AML-193 (cell line): ENCODE measurements around the gene PTAFR.

Source experiments
- DNase-seq, 2 experiments: peaks; one replicate each; lab custom pipeline; 2025; lab: John Stamatoyannopoulos, UW

Gene PTAFR

DNA sequence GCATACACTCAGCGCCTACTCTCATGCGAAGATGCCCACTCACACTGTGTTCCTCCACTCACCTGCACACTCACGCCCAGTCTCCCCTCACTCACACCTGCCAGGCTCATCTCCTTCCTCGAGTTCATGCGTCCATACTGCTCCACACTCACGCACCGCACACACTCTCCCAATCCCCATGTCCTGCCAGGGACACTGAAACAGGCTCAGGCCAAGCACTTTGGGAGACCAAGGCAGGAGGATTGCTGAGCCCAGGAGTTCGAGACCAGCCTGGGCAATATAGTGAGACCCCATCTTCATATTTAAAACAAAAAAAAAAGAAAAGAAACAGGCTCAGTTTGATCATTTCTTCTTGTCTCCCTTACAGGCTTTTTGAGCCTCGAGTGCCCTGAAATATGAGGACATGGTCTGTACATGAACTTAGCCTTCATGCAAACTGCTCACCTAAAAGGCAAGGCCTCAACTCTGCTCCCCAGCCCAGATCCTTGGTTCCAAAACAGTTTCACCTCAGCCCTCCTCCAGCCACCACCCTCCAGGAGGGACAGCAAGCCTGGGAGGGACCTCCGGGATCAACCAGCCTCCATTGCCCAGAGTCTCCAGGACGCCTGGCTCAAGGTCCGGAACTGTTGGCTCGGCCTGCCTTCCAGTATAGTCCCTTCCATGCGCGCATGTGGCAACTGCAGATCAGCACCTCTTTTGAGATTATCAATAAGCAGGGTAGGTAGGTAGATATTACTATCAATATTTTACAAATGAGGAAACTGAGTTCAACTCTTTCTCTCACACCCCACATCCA is 2.4 kb upstream of the PTAFR start:
- no peak for DNase-seq

DNA sequence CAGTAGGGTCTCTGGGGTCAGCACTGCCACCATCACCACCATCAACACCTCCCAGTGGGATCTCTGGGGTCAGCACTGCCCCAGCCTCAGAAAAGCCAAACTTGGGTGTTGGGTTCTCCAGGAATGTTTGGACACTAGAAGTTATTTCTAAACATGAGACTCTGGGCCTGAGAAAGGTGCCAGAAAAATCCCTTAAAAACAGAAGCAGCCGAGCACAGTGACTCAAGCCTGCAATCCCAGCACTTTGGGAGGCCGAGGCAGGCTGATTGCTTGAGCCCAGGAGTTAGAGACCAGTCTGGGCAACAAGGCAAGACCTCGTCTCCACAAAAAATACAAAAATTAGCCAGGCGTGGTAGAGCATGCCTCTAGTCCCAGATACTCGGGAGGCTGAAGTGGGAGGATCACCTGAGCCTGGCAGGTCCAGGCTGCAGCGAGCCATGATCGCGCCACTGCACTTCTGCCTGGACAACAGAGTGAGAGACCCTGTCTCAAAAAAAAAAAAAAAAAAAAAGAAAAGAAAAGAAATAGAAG is 470 bp downstream of the PTAFR start:
- no peak for DNase-seq

DNA sequence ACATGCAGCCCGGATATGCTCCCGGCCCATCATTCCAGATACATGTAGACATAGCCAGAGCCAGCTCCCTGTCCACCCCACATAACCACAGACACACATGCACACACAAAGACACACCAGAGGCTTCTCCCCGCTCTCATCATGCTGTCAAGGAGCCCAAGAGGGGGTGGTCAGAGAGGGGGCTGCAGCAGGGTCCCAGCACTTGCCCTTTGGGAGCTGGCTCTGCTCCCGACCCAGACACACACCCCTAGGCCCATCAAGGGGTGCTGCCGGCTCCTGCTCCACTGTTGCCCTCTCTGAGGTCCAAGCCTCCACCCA is 2.6 kb downstream of the PTAFR start:
- no peak for DNase-seq

DNA sequence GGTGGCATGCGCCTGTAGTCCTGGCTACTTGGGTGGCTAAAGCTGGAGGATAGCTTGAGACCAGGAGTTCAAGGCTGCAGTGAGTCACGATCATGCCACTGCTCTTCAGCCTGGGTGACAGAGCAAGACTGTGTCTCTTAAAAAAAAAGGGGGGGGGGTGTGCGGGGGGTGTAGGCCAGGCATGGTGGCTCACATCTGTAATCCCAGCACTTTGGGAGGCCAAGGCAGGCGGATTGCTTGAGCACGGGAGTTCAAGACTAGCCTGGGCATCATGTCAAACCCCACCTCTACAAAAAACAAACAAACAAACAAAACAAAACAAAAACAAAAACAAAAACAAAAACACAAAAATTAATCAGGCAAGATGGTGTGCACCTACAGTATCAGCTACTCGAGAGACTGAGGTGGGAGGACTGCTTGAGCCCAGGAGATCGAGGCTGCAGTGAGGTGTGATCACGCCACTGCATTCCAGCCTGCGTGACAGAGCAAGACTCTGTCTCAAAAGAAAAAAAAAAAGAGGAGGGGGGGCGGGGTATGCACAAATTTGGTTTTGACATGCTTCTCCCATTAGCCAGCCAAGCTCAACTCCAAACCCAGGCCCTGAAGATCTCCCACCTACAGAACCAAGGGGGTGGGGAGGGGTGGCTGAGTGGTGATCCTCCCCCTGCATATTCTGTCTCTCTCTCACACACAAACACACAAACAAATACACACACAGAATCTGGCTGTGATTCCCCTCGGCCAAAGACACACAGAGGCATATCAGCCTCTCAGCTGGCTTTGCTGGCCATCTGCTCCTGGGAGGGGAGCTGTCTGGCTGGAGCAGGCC is 3.1 kb downstream of the PTAFR start:
- no peak for DNase-seq

DNA sequence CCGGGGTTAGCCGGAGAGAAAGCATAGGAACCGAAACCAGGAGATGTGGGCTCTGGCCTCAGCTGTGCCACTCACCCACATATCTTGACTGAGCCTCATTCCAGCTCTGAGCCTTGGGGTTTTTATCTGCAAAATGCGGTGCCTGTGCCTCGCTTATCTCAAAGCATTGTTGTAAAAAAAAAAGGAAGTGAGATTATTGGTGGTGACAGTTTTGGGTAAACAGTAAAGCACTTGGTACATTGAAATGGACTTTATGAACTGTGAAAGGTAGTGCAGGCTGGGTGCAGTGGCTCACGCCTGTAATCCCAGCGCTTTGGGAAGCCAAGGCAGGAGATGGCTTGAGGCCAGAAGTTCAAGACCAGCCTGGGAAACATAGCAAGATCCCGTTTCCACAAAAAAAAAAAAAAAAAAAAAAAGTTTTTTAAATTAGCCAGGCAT is 3.8 kb downstream of the PTAFR start:
- DNase-seq = peak; percentile 39 to 43

DNA sequence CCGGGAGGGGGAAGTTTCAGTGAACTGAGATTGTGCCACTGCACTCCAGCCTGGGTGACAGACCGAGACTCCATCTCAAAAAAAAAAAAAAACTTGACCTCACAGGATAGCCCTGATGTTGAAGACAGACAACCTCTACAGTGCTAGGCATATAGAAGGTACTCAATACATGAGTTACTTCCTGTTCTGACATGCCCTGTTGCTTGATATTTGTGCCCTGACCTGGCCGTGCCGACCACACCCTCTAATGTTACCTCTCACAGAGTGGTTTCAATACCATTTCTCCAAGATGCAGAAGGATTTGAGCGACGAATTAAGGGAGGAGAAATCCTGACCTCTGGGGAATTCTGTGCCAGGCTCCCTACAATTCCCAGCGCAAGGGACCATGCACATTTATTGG is 5.2 kb downstream of the PTAFR start:
- DNase-seq = no peak

DNA sequence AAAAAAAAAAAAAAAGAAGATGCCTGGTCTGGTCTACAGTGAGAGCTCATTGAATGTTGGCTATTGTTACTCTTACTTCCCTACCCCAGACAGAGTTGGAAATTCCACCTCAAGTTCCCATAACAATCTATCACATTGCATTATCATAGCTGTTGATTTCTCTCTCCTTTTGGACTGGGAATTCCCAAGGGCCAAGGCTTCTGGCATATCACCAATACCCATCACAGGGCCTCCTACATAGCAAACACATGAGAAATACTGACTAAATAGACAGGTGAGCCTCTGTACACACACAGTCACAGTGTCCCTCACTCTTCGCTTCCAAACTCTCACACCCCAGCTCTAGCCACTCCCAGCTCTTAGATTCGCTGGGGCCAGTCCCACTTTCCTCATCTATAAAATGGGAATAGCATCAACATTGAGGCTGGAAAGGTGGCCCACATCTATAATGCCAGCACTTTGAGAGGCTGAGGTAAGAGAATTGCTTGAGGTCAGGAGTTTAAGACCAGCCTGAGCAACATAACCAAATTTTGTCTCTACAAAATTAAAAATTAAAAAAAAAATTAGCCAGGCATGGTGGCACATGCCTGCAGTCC is 6.4 kb downstream of the PTAFR start:
- no peak for DNase-seq

DNA sequence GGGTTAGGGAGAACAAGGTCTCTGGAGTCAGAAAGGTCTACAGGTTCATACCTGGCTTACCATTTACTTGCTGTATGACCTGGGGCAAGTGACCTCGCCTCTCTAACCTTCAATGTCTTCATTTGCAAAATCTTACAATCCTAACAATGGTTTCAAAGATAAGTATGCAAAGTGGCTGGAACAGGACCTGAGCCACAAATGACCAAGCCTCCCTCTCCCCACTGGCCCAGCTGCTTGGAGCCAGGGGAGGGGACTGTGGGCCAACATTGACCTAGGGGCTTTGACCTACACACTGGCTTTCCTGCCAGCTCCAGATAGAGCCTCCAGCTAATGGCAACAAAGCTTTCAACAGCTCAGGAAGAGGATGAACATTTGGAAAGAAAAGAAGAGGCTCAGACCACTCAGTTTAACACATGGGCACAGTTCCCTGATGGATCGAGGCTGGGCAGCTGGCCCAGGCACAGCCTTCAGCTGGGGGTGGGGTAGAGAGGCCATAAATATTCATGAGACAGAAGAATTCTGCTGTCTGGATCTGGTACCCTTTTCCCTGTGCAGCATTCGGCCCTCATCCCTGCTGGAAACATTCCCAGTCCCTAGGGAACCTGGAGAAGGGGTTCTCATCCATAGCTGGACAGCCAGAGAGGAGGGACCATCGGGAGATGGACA is 12.9 kb downstream of the PTAFR start:
- DNase-seq = no peak

DNA sequence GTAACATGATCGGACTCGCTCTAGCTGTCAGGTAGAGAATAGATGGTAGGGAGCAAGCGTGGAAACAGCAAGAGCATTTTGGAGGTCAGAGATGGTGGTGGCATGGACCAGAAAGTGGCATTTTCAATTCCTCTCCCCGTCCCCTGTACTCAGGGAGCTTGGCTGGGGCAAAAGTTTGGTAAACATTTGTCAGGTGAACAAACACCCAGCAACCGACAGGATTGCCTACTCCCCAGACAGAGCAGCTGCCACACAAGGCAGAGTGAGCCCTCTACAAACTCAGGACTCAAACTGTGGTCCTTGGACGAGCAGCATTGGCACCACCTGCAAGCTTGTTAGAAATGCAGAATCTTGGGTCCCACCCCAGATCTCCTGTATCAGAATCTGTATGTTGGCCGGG is 14.3 kb downstream of the PTAFR start:
- no peak for DNase-seq

DNA sequence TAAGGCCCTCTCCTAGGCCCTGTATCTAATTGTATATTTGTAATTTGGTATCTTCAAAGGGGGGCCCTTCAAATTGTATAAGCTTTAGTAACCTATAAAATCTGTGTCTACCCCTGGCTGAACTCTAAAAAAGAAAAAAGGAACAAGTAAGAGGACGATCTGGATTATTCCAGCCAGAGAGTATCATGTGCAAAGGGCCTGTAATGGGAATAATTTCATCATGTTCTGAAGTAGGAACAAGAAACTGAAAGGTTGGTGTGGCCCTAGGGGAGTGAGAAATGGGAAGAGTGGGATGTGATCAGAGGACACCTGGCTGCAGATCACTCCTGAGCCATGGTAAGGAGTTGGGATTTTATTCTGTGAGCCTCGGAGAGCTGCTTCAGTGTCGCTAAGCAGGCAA is 14.7 kb downstream of the PTAFR start:
- no peak for DNase-seq

DNA sequence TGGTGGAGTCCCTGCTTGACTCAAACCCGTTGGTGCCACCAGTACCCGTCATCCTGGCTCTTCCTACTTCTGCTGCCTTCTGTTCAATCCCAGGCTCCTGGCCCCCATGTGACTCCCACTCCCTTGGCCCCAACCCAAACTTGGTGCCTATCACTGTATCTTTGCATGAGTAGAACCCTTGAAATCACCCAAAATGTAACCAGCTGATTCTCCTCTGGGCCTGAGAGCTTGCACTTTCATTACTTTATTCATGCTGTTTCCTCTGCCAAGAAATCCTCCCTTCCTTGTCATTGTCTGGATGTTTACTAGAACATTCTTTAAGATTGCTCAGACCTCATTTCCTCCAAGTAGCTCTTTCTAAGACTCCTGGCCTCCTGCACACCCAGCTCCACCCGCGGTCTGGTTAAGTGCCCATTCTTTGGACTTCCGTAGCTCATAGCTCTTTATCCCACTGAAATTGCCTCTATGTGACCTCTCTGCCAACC is 15.7 kb downstream of the PTAFR start:
- DNase-seq = no peak

DNA sequence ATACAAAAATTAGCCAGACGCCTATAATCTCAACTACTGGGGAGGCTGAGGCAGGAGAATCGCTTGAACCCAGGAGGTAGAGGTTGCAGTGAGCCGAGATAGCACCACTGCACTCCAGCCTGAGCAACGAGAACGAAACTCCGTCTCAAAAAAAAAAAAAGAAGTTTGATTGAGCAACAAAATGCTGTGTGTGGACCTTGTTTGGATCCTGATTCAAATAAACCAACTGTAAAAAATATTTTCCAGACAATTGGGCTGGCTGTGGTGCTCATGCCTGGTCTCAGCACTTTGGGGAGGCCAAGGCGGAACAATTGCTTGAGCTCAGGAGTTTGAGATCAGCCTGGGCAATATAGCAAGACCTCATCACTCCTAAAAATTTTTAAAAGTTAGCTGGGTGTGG is 16.8 kb downstream of the PTAFR start:
- DNase-seq = no peak

DNA sequence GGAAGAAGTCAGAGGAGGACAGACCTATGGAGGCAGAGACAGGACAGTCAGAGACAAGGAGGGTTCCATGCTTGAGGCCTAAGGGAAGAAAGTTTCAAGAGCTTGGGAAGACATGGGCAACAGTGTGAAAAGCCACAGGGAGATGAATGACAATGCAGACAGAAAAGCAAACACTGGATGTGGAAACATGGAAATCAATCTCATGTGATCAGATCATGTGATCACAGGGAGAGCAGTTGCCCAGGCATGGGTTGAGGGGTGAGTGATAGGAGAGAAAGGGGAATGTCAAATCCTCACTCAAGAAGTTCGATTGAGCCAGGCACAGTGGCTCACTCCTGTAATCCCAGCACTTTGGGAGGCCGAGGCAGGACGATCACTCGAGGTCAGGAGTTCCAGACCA is 17.2 kb downstream of the PTAFR start:
- DNase-seq = no peak

DNA sequence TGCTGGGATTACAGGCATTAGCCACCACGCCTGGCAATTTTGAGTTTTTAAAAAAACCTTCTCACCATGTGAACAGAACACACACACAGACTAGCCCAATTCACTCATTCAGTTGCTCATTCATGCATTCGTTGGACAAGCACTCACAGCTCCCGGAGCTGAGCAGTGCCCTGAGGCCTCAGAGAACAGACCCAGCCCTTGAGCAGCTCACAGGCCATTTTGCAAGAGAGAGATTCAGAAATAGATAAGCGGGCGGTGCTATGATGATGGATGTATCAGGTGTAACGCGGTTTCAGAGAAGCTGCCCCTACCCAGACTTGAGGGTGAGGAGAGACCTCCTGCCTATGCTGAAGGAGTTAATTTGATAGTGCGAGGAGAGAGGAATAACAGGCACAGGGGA is 18.6 kb downstream of the PTAFR start:
- DNase-seq = no peak

DNA sequence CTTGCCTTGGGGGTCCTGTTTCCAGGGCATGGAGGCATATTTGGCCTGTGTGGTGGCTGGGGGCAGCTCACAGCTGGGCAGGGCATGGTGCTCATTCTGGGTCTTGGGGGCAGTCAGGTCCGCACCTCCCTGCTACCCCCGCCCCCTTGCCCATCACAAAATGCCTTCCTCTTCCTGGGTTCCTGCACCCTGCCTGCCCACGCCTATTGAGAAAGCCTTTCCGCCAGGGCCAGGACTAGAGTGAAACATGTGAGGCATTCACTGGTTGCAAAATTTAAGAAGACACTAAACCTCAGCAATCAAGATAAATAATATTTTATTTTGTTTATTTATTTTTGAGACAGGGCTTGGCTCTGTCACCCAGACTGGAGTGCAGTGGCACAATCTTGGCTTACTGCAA is 19.7 kb downstream of the PTAFR start:
- peak; percentile 74 to 77 for DNase-seq

DNA sequence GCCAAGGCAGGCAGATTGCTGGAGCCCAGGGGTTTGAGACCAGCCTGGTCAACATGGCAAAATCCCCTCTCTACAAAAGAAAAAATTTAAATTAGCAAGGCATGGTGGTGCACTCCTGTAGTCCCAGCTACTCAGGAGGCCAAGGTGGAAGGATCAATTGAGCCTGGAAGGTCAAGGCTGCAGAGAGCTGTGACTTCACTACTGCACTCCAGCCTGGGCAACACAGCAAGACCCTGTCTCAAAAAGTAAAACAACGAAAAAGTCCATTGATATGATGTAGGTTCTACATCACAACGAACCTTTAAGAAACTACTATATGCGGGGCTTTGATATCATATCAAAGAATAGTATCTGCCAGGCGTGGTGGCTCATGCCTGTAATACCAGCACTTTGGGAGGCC is 20.9 kb downstream of the PTAFR start:
- DNase-seq = no peak

DNA sequence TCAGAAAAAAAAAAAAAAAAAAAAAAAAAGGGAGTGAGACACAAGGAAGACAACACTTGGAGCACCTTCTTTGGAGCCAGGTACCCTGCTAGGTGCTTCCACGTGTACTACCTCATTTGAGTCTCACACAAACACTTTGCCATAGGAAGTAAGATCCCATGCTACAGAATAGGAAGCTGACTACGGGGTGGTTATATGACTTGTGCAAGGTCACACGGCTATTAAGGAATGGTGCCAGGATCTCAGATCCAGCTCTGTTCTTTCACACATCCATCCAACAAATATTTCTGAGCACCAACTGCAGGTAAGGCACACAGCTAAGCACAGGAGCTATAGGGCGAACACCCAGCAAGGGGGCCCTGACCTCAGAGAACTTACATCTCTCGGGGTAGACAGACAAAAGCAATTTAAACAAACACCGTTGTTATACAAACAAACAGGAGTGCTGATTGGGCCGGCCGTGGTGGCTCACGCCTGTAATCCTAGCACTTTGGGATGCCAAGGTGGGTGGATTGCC is 22.4 kb downstream of the PTAFR start:
- no peak for DNase-seq

DNA sequence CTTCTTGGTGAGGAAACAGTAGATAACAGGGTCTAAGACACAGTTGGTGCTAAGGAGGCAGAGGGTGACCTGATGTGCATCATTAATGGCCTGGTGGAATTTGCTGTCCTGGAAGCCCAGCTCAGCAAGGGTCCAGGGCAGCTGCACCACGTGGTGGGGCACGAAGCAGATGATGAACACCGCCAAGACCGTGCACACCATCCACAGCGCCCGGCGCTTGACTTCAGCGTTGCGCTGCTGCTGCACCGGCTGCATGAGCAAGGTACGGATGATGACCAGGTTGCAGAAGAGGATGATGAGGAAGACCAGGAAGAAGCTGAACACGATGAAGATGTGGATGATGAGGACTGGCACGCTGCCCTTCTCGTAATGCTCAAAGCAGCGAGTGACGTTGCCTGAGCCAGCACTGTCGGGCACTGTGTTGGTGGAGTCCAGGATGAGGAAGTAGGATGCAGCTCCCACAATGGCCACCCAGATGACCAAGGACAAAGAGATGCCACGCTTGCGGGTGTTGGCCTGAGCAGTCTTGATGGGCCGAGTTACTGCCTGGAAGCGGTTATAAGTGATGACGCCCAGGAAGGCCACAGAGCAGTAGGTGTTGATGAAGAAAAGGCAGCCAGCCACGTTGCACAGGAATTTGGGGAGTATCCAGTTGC is 26.2 kb downstream of the PTAFR start:
- DNase-seq = no peak

DNA sequence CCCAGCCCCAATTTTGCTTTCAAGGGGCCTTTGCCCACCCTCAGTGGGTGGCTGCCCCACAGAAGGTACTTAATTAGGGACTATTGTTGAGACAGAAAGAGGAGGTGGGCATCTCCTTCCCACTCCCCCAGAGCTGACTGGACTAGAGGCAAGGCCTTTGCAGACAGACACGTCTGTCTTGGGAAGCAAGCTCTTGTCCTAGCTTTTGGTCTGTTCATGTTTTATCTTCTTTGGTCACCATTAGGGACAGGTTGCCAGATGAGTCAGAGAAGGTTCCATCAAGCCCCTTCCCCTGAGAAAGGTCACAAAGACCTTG is 27.7 kb downstream of the PTAFR start:
- DNase-seq = no peak

DNA sequence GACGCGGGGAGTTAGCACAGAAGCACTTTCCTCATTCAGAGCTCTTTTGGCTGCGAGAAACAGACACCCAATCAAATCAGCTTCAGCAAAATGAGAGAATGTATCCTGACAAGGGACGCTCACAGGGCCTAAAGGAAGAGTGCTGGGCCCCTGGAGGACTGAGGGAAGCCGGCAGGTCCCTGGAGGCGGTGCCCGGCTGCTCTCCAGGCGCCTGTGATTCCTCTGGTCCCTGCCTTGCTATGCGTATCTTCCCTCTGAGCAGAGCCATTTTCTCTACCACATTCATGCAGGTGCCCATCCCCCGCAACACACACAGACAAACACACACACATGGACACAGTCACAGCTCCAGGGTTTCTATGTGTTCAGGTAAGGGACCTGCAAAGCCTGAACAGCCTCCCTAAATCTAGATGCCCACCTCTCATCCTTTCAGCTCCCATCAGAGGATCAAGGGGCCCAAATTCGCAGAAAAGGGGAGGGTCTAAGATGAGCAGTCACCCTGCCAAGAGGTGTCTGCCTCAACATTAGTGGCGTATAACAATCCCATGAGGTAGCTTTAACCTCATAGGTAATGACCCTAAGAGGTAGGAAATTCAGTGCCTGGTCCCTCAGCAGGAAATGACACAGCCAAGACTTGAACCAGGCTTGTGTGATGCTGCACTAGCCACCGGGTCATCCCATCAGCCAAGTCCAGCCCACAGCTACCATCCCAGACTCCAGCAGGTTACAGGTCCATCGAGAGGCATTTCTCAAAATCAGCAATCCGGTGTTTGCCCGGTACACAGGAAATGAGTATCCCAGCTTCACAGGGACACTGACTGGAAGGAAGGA is 29.0 kb downstream of the PTAFR start:
- no peak for DNase-seq

DNA sequence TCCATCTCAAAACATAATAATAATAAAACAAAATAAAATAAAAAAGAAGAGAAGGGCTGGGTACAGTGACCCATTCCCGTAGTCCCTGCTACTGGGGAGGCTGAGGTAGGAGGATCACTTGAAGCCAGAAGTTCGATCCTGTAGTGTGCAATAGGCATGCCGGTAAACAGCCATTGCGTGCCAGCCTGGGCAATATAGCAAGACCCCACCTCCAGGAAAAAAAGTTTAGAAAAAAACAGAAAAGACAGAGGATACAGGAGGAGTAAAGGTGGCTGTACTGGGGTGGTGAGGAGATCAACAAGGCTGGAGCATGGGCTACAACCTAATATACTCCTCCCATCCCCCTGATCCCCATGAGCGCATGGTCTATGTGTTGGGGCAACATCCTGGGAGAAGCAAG is 30.8 kb downstream of the PTAFR start:
- DNase-seq = no peak
